Thyroid gland (tissue), 4 donors: Measurements from ENCODE around the gene ZNF438.

Experiments
- CTCF ChIP-seq, 6 experiments: fragments of 200-600 bp in 3 of 6; fragments of 450-650 bp in 3 of 6; sonication (generic) in 3 of 6; IDR thresholded peaks; one replicate each; pipeline ENCODE4 v1.5.1; 2016 to 2019; ENCODE audit warnings: antibody characterized with exemption in 6 of 6, mild to moderate bottlenecking in 2 of 6, inconsistent platforms in 1 of 6, moderate library complexity in 1 of 6
- POLR2A ChIP-seq, 2 donors: fragments of 450-650 bp; IDR thresholded peaks; one replicate each; pipeline ENCODE4 v1.6.1; 2017; ENCODE audit warnings: antibody characterized with exemption in 2 of 2, mild to moderate bottlenecking in 2 of 2, moderate library complexity in 1 of 2

GRCh38 chr10:30825022-30825421 lies 206.6 kb downstream of the ZNF438 start:
- no peak for TF ChIP-seq CTCF (IDR thresholded peaks at IDR 0.05)
- no peak for TF ChIP-seq POLR2A (IDR thresholded peaks at IDR 0.05)
